Stomach (tissue), 4 donors: ENCODE results near the gene EEF2.

Experiments used
- CTCF ChIP-seq, 7 experiments: fragments of 450-650 bp in 4 of 7; fragments of 200-600 bp in 3 of 7; sonication (generic) in 3 of 7; IDR thresholded peaks; one replicate each; pipeline ENCODE4 v1.5.1; 2016 to 2019; ENCODE audit warnings: antibody characterized with exemption in 7 of 7, control low read depth in 2 of 7, mild to moderate bottlenecking in 1 of 7
- EP300 ChIP-seq: sonication (generic); formaldehyde crosslinking; IDR thresholded peaks from one replicate; pipeline ENCODE4 v1.6.1; 2017; ENCODE audit warnings: antibody characterized with exemption
- POLR2A ChIP-seq, 4 donors: fragments of 450-650 bp; IDR thresholded peaks; one replicate each; pipeline ENCODE4 v1.6.1; 2016; ENCODE audit warnings: antibody characterized with exemption in 4 of 4, control low read depth in 2 of 4, mild to moderate bottlenecking in 1 of 4, moderate library complexity in 1 of 4
- POLR2AphosphoS5 ChIP-seq, 3 donors: sonication (generic); formaldehyde crosslinking; IDR thresholded peaks; one replicate each; pipeline ENCODE4 v1.6.1; 2016; ENCODE audit warnings: antibody characterized with exemption in 3 of 3

- TF ChIP-seq CTCF (IDR thresholded peaks at IDR 0.05): no peak
- TF ChIP-seq EP300: no peak
- TF ChIP-seq POLR2A (IDR thresholded peaks at IDR 0.05): no peak
- TF ChIP-seq POLR2AphosphoS5 (IDR thresholded peaks at IDR 0.05): no peak
Observed at GRCh38 chr19:3984584-3984907, 717 bp downstream of the EEF2 start.
